ENCODE measurements around the gene TMEM117.

The TMEM117 gene

GRCh38 chr12:44436756-44437155 lies 600.9 kb downstream of the TMEM117 start:
- Histone ChIP-seq H3K4me3 (ENCODE audit: low read depth, low read length) (no peak overlapping the region), H3K27me3 (no peaks in the 10 kb centered on the region), H3K36me3 (no peaks in the 10 kb centered on the region), H3K9me3 (no peaks in the 10 kb centered on the region), H3K4me1 (no peaks in the 10 kb centered on the region)
- no peak for TF ChIP-seq CTCF (IDR thresholded peaks at IDR 0.05; ENCODE audit: low read depth, low read length)
- DNase-seq, result no peak

Measured in BE2C (cell line).